ENCODE results near the gene TMEM238L.

GRCh38 chr17:10809605-10810004 lies 5.7 kb upstream of the TMEM238L start:
- no peak for TF ChIP-seq KDM1A (IDR thresholded peaks at IDR 0.05; ENCODE audit: borderline replicate concordance, low read length)
- no peak for TF ChIP-seq POLR2A (IDR thresholded peaks at IDR 0.05; ENCODE audit: control extremely low read depth in 1 of 2, low read depth in 2 of 2, low read length in 2 of 2)
- TF ChIP-seq JUND (IDR thresholded peaks at IDR 0.05; ENCODE audit: low read length), result no peak
- TF ChIP-seq CTCF (IDR thresholded peaks at IDR 0.05; ENCODE audit: control extremely low read depth in 1 of 3, insufficient read depth in 1 of 3, low read depth in 1 of 3, low read length in 3 of 3), result no peak
- TF ChIP-seq EZH2 (IDR thresholded peaks at IDR 0.05; ENCODE audit: low read depth, low read length, severe bottlenecking), result no peak
- TF ChIP-seq MAX (IDR thresholded peaks at IDR 0.05), result no peak
- TF ChIP-seq KDM5A (IDR thresholded peaks at IDR 0.05; ENCODE audit: low read length), result no peak
